GM12801 (cell line): ENCODE data around the gene RELN.

ENCODE experiments used
- TF ChIP-seq, protein P1 (sequence below): IDR thresholded peaks from one replicate; pipeline ENCODE4 v1.5.1; 2011; ENCODE audit warnings: control low read depth; ENCODE audit not compliant: insufficient read length; ENCODE audit errors: extremely low read depth

The RELN gene

DNA sequence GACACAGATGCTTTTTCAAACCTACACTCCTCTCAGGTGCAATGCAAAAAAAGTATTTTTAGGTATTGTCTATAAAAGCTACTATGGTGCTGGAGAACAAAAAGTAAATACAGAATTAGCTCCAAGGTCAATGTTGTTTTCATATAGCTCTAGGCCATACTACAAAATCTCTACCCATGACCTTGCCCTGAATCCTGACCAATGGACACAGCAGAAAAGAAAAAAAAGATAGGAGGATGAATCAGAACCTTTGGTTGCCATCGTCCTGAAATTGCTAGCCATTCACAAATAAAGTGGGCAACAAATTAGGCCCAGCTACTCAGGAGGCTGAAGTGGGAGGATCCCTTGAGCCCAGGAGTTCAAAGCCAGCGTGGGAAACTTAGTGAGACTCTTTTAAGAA lies 35.2 kb upstream of the RELN start:
- TF ChIP-seq, protein P1, sequence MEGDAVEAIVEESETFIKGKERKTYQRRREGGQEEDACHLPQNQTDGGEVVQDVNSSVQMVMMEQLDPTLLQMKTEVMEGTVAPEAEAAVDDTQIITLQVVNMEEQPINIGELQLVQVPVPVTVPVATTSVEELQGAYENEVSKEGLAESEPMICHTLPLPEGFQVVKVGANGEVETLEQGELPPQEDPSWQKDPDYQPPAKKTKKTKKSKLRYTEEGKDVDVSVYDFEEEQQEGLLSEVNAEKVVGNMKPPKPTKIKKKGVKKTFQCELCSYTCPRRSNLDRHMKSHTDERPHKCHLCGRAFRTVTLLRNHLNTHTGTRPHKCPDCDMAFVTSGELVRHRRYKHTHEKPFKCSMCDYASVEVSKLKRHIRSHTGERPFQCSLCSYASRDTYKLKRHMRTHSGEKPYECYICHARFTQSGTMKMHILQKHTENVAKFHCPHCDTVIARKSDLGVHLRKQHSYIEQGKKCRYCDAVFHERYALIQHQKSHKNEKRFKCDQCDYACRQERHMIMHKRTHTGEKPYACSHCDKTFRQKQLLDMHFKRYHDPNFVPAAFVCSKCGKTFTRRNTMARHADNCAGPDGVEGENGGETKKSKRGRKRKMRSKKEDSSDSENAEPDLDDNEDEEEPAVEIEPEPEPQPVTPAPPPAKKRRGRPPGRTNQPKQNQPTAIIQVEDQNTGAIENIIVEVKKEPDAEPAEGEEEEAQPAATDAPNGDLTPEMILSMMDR, result no peak

DNA sequence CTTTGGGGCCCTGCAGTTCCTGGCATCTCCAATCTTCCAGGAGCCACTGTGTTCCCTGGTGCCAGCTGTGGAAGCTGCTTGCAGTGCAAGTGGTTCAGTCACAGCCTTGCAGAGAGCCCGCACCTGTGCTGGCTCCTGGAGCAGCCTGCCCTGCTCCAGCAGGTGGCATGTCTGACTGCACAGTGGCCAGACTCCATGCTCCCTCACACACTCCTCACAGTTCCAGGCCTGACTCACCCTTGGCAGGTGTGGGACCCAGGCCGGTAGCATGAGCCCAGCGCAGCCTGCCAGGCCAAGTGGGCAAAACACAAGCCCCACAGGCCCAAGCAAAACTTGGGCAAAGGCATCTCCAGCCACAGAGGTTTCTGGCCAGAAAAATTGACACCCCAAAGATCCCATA lies 33.6 kb upstream of the RELN start:
- TF ChIP-seq, protein P1, result no peak

DNA sequence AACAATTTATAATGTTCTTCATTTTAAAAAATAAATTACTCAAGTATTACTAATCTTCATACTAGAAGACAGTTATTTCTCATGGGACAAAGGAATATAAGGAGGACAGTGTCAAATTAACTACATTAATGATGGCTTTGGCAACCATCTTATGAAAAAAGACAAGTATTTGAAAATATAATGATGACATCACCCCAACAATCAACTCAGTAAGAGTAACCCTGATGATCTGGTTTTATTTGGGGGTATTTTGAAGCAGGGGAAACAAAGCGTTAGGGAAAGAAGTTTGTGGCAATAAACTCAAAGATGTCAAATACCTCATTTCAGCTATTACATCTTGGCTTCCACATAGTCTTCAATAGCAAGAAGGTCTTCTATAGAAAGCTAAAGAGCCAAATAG lies 29.0 kb upstream of the RELN start:
- TF ChIP-seq, protein P1, result no peak

DNA sequence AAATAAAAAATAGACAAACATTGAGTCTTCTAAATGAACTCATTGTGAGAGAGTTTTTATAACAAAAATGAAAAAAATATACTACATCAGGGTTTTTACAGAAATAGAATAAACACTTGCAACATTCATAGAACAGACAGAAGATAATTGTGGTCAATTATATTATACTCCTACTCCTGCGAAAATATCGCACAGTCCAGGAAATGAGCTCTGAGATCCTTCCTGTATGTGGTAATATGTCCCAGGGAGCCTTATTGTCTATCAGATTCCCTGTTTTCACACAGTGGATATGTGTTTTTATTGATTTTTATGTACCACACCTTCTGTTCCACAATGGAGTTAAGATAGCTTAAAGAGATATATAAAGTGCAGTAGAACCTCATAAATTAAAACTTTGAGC lies 27.5 kb upstream of the RELN start:
- TF ChIP-seq, protein P1, result no peak

DNA sequence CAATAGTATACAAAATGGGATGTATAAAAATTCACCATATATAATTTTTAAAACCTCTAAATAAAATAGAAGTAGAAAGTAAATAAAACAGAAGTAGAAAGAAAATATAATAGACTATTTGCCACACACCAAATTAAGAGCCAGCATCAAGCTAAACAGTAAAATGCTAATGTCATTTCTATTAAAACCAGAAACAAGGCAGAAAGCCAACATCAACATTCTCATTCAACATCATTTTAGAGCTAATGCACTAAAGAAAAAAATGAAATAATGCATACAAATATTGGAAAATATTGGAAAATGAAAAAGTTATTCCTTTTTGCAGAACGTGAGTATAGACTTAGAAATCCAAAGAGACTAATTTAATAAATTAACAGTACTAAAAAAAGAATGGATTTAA lies 23.4 kb upstream of the RELN start:
- TF ChIP-seq, protein P1, result no peak

DNA sequence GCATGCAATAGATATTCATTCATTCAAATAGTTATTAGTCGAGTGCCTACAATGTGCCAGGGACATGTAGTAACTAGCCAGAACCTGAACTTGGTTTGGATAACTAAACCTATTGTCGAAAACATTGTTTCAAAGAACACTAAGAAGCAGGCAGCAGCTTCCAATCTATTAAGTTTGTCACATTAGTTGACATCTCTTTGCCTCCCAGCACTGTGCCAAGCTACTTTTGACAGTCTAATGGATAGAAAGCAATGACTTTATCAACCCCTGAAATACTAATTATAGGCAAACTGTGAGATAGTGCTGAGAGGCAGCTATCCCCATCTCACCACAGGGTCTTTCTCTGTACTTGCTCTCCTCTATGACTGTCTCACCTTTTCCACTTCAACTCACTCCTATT lies 22.4 kb upstream of the RELN start:
- TF ChIP-seq, protein P1, result no peak

DNA sequence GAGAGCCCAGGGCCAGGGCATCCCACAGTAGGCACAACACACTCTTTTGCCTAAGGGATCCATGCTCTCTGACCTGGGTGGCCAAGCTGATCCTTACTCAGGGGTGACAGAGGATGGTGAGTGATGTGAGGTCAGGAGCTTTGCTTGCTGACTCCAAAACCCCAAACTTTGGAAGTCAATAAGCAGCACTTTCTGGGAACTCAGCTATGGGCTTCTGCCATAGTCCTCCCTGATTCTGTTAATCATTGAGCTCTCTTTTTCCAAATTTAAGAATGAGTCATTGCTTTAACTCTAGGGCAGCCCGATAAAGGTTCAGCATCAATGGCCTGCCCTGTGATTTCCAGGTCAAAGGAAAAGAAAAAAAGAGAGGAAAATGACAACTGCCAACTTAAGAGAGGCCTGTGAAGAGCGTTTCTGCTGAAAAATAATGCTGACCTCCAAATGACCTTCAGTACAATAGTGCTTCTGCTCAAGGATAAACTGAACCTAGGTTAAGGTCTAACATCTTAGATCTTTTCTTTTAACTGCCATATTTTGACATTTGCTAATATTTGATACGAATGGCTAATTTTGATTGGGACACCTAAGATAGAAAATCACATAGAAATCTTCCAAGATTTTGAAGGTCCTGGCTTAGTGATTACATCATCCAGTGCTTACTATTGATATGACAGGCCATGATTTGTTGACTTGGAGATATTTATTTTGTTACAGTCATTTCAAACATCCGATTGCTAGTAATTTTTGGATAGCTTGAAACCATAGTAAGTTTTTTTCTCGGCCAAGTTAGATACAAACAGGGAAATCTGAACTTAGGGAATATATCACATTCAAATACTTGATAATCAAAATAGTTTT lies 20.8 kb upstream of the RELN start:
- TF ChIP-seq, protein P1, result no peak
